Osteocyte (in vitro differentiated cells): ENCODE data around the gene ZC3H6. TPM values are rescaled to one million over a fixed set of nuclear protein-coding genes. Genes with fewer than 3 reads are reported as not detected.

Source experiments
- DNase-seq: peaks from one replicate; pipeline ENCODE4 v3.0.0; 2021; ENCODE audit warnings: mixed read lengths; ENCODE audit not compliant: unreplicated experiment; ENCODE audit errors: extremely low spot score
- H3K27ac Mint-ChIP-seq: one replicate; pipeline ENCODE4 v1.8.0; 2021; ENCODE audit warnings: mild to moderate bottlenecking, mixed read lengths; ENCODE audit not compliant: unreplicated experiment
- H3K27me3 Mint-ChIP-seq: one replicate; pipeline ENCODE4 v1.8.0; 2021; ENCODE audit warnings: mixed read lengths; ENCODE audit not compliant: unreplicated experiment
- H3K36me3 Mint-ChIP-seq: one replicate; pipeline ENCODE4 v1.8.0; 2021; ENCODE audit warnings: mixed read lengths; ENCODE audit not compliant: unreplicated experiment
- H3K4me1 Mint-ChIP-seq: one replicate; pipeline ENCODE4 v1.8.0; 2021; ENCODE audit warnings: mixed read lengths; ENCODE audit not compliant: unreplicated experiment
- H3K4me3 Mint-ChIP-seq: one replicate; pipeline ENCODE4 v1.8.0; 2021; ENCODE audit warnings: mild to moderate bottlenecking, moderate library complexity, mixed read lengths; ENCODE audit not compliant: unreplicated experiment
- H3K9me3 Mint-ChIP-seq: one replicate; pipeline ENCODE4 v1.8.0; 2021; ENCODE audit warnings: mixed read lengths; ENCODE audit not compliant: unreplicated experiment
- CTCF ChIP-seq: fragments of 200-600 bp; sonication (generic); IDR thresholded peaks from 2 replicates; pipeline ENCODE4 v1.5.0; 2021; ENCODE audit warnings: antibody characterized with exemption, mild to moderate bottlenecking, moderate library complexity
- total RNA-seq: library from RNA; stranded (reverse); gene quantifications from 2 replicates; pipeline ENCODE4 v1.2.1, GENCODE V29; 2021

Gene ZC3H6
- total RNA-seq, 1 donor from 2014 or later = 8.2 TPM

GRCh38 chr2:112260295-112260625 is 15.1 kb upstream of the ZC3H6 start:
- H3K27ac Mint-ChIP-seq = no peak overlapping the region
- DNase-seq = no peak
- H3K4me1 Mint-ChIP-seq = peaks cover 6% of the 10 kb centered on the region
- no peak for TF ChIP-seq CTCF
- H3K4me3 Mint-ChIP-seq = no peak overlapping the region
- H3K27me3 Mint-ChIP-seq = peaks cover 4% of the 10 kb centered on the region
- H3K36me3 Mint-ChIP-seq = no peaks in the 10 kb centered on the region
- H3K9me3 Mint-ChIP-seq = no peaks in the 10 kb centered on the region

GRCh38 chr2:112262876-112263275 is 12.5 kb upstream of the ZC3H6 start:
- Mint-ChIP-seq H3K4me3 (no peak overlapping the region), H3K4me1 (peaks cover 6% of the 10 kb centered on the region), H3K27me3 (peaks cover 13% of the 10 kb centered on the region), H3K9me3 (no peaks in the 10 kb centered on the region), H3K36me3 (no peaks in the 10 kb centered on the region), H3K27ac (no peak overlapping the region)
- no peak for TF ChIP-seq CTCF
- no peak for DNase-seq

- H3K36me3 Mint-ChIP-seq = no peaks in the 10 kb centered on the region
- no peaks in the 10 kb centered on the region for H3K4me1 Mint-ChIP-seq
- H3K27me3 Mint-ChIP-seq = peaks cover 13% of the 10 kb centered on the region
- H3K4me3 Mint-ChIP-seq = no peak overlapping the region
- H3K27ac Mint-ChIP-seq = no peak overlapping the region
- no peak for DNase-seq
- TF ChIP-seq CTCF = no peak
- peaks cover 8% of the 10 kb centered on the region for H3K9me3 Mint-ChIP-seq
Measured at GRCh38 chr2:112268547-112268946, 6.8 kb upstream of the ZC3H6 start.

- peaks cover 11% of the 10 kb centered on the region for H3K4me1 Mint-ChIP-seq
- no peak for DNase-seq
- H3K36me3 Mint-ChIP-seq = no peaks in the 10 kb centered on the region
- H3K9me3 Mint-ChIP-seq = peaks cover 8% of the 10 kb centered on the region
- H3K4me3 Mint-ChIP-seq = no peak overlapping the region
- no peaks in the 10 kb centered on the region for H3K27me3 Mint-ChIP-seq
- no peak for TF ChIP-seq CTCF
- H3K27ac Mint-ChIP-seq = no peak overlapping the region
Measured at GRCh38 chr2:112272669-112273068, 2.7 kb upstream of the ZC3H6 start.

- Mint-ChIP-seq H3K36me3 (no peaks in the 10 kb centered on the region), H3K4me3 (peak overlapping the region; percentile 36), H3K4me1 (peaks cover 11% of the 10 kb centered on the region), H3K27me3 (no peaks in the 10 kb centered on the region), H3K9me3 (peaks cover 3% of the 10 kb centered on the region), H3K27ac (no peak overlapping the region)
- no peak for TF ChIP-seq CTCF
- DNase-seq = no peak
Measured at GRCh38 chr2:112273349-112273748, 2.0 kb upstream of the ZC3H6 start.
